Measurements from ENCODE around the gene SLC6A9.

Gene SLC6A9

DNA sequence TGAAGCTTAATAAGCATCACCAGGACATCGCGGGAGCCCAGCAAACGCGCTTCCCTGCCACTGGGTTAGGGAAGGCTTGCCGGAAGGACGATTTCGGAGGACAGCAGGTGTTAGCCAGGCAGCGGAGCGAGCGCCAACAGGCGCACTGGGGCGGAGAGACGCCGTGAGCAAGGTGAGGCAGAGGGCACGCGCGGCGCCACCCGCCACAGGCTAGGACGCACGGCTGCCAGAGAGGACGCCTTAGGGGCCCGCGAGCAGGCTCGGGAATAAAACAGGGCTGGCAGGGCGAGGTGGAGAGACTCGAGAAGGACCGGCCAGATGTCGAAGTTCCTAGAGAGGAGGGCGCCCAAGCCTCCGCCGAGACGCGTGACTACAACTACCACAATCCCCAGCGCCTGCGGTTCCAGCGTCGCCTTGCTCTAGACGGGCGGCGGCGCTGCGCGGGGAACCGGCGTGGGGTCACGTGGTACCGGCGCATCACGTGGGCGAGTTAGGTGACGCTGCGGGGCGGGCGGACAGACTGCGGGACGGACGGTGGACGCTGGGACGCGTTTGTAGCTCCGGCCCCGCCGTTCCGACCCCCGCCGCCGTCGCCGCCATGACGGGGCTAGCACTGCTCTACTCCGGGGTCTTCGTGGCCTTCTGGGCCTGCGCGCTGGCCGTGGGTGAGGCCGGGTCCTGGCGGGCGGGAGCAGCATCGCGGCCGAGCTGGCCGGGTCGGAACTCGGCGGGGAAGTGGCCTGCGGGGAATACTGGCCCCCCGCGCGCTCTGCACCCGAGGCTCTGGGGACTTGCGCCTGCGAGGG is 56.6 kb downstream of the SLC6A9 start, which contains the start of gene ATP6V0B:
Gene ATP6V0B, plus strand, starts transcription at position 518 of the 806 bp plus-strand sequence. Its CDS starts 81 bp downstream, at position 599.
- TF ChIP-seq, protein P1, sequence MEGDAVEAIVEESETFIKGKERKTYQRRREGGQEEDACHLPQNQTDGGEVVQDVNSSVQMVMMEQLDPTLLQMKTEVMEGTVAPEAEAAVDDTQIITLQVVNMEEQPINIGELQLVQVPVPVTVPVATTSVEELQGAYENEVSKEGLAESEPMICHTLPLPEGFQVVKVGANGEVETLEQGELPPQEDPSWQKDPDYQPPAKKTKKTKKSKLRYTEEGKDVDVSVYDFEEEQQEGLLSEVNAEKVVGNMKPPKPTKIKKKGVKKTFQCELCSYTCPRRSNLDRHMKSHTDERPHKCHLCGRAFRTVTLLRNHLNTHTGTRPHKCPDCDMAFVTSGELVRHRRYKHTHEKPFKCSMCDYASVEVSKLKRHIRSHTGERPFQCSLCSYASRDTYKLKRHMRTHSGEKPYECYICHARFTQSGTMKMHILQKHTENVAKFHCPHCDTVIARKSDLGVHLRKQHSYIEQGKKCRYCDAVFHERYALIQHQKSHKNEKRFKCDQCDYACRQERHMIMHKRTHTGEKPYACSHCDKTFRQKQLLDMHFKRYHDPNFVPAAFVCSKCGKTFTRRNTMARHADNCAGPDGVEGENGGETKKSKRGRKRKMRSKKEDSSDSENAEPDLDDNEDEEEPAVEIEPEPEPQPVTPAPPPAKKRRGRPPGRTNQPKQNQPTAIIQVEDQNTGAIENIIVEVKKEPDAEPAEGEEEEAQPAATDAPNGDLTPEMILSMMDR (IDR thresholded peaks at IDR 0.05; ENCODE audit: low read depth, low read length) = peak; percentile 7
- DNase-seq (ENCODE audit: extremely low read depth, low read depth) = peak; percentile 73

DNA sequence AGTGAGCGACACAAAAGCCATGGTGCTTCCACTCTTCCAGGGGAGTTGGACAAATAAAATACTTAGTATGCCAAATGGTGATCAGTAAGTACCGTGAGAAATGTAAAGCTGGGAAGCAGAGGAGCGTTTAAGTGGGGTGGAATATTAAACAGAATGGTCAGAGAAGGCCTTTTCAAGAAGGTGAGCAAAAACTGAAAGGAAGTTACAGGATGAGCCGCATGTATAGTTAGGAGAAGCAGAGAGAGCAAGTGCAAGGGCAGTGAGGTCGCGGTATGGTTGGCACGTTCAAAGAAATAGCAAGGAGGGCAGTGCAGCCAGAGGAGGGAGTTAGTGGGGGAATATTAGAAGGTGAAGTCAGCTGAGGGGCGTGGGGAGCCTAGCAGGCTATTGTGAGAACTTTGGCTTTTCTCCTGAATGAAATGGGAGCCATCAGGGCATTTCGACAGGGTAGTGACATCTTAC is 57.2 kb downstream of the SLC6A9 start:
- TF ChIP-seq, protein P1 (IDR thresholded peaks at IDR 0.05; ENCODE audit: low read depth, low read length) = no peak
- DNase-seq (ENCODE audit: extremely low read depth, low read depth) = no peak

DNA sequence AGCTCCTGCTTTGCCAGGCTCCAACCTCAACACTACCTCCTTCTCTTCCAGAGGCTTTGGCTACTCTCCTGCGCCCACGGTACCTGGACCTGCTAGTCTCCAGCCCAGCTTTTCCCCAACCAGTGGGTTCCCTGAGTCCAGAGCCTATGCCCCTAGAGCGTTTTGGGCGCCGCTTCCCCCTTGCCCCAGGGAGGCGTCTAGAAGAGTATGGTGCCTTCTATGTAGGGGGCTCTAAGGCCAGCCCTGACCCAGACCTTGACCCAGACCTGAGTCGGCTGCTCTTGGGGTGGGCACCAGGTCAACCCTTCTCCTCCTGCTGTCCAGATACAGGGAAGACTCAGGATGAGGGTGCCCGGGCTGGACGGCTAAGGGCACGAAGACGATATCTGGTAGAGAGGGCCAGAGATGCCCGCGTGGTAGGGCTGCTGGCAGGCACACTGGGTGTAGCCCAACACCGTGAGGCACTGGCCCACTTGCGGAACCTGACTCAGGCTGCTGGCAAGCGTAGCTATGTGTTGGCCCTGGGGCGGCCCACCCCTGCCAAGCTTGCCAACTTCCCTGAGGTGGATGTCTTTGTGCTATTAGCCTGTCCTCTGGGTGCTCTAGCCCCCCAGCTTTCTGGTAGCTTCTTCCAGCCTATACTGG is 59.8 kb downstream of the SLC6A9 start:
- TF ChIP-seq, protein P1 (IDR thresholded peaks at IDR 0.05; ENCODE audit: low read depth, low read length) = no peak

DNA sequence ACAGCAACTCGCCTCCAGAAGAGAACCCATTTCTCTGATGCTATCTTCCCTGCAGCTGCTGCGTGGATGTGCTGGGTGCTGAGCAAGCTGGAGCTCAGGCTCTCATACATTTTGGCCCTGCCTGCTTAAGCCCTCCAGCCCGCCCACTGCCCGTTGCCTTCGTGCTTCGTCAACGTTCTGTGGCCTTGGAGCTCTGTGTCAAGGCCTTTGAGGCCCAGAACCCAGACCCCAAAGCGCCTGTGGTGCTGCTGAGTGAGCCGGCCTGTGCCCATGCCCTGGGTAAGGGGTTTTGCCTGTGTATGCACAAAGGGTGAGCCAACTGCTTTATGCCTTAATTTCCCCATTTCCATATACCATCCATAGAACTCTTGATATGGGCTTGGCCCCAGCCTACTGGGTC is 60.4 kb downstream of the SLC6A9 start:
- TF ChIP-seq, protein P1 (IDR thresholded peaks at IDR 0.05; ENCODE audit: low read depth, low read length) = no peak
- DNase-seq (ENCODE audit: extremely low read depth, low read depth) = no peak

More for the DNA sequence above, 59.8 kb downstream of the SLC6A9 start:
- DNase-seq (ENCODE audit: extremely low read depth, low read depth) = no peak

DNA sequence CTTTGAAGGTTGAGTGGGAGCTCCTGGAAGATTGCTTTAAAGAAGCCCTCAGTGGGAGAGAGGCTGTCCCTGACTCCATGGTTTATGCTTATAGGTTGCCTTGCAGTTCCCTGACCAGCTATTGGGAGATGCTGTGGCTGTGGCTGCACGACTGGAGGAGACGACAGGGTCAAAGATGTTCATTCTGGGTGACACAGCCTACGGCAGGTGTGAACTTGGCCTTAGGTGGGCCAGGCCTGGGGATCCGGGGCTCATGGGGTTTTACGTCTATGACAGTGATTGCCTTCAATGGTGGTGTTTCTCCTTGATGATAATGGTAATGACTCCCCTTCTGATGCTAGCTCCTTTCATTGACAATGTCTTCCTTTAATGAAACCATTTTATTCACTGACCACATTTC is 60.8 kb downstream of the SLC6A9 start:
- TF ChIP-seq, protein P1 (IDR thresholded peaks at IDR 0.05; ENCODE audit: low read depth, low read length) = no peak
- DNase-seq (ENCODE audit: extremely low read depth, low read depth) = no peak

DNA sequence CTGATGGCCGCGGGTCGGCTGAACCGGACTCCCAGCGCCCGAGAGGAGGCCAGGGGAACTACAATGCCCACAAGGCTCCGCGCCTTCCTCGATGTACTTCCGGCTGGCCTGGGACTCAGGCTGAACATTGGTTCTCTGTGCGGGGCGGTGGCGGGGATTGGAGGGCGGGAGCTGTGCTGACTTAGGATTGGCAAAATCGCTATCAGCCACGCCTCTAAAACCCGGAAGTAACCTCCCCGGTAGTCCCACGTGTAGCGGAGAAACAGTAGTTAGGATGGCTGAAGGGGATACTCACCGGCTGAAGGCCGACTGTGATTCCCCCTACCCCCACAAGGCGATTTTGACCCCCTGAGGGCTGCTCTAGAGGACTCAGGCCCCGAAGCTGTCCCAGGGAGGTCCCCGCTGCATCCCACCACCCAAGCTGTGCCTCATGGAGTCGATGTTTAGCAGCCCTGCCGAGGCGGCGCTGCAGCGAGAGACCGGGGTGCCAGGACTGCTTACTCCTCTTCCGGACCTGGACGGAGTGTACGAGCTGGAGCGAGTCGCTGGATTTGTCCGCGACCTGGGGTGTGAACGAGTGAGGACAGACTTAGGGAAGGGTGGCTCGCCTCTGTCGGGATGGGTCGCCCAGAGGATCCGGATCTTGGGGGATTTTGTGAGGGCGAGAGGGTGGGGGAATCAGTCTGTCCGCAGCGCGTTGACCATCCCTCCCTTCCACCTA is 61.4 kb downstream of the SLC6A9 start, which contains the start of gene DPH2:
Gene DPH2, plus strand, starts transcription at position 265 of the 721 bp plus-strand sequence. Its CDS starts 166 bp downstream, at position 431.
- TF ChIP-seq, protein P1 (IDR thresholded peaks at IDR 0.05; ENCODE audit: low read depth, low read length) = no peak

More for the DNA sequence above, 61.4 kb downstream of the SLC6A9 start, which contains the start of gene DPH2:
- peak; percentile 88 for DNase-seq (ENCODE audit: extremely low read depth, low read depth)
